ENCODE data around the gene PCDH9.

GRCh38 chr13:66714795-66715194 lies 515.3 kb downstream of the PCDH9 start:
- TF ChIP-seq CTCF (IDR thresholded peaks at IDR 0.05; ENCODE audit: insufficient read depth, low read length, poor library complexity, severe bottlenecking) = no peak
- TF ChIP-seq EZH2phosphoT487 (conservative IDR thresholded peaks at IDR 0.05; ENCODE audit: low read length) = no peak

Measured in SU-DHL-6 (cell line).